Measurements from ENCODE around the gene TPD52L1. TPM values are rescaled to one million over a fixed set of nuclear protein-coding genes. Genes with fewer than 3 reads are reported as not detected.

Gene TPD52L1
- total and polyA plus RNA-seq, 5 donors from 2014 or later, result 0.40 to 0.76 (median 0.53) TPM; not detected in 1

DNA sequence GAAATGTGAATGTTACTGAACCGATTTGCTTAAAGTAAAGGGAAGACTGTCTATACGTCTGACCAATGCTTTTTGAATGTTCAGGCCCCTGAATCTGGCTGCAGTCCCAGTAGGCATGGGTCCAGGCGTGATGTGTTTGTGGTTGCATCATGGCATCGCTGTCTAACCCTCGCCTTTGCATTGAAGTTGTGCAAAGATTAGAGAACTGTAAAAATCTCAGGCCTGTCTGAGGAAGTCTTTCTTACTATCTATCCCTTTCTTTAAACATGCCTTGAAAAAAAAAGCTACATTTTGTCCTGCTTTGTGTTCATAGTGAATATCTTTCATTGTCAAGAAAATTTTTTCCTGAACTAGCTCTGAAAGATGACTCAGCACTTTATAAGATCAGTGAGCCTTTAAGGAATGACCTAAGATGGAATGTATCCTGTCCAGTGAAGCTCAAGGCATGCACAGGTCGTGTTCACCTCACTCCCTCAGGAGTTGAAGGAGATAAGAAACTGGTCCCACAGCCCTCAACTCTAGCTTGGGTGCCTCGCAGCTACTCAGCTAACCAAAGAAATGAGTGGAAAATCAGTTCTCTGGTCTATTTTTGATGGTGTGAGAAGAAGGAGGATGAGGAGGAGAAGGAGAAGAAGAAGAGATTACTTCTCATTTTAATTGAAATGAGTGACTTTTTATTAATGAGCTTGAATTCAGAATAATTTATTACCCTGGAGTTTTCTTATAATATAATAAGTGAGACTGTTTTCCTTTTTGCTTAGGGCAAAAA is 48.6 kb downstream of the TPD52L1 start:
- no peaks in the 10 kb centered on the region for H3K9me3 ChIP-seq (ENCODE audit: control insufficient read depth in 2 of 2, low read length in 2 of 2)
- H3K4me3 Mint-ChIP-seq, result no peak overlapping the region
- H3K27ac ChIP-seq (ENCODE audit: insufficient read depth, low read length, poor library complexity, severe bottlenecking), result no peak overlapping the region
- no peaks in the 10 kb centered on the region for H3K27me3 Mint-ChIP-seq
- H3K4me1 ChIP-seq (ENCODE audit: control insufficient read depth, insufficient read depth, low read length, poor library complexity, severe bottlenecking), result no peaks in the 10 kb centered on the region
- no peaks in the 10 kb centered on the region for H3K36me3 Mint-ChIP-seq
- H3K27ac Mint-ChIP-seq, result no peak overlapping the region
- no peaks in the 10 kb centered on the region for H3K4me1 Mint-ChIP-seq
- DNase-seq, result no peak
- H3K4me3 ChIP-seq (ENCODE audit: low read depth, low read length), result no peak overlapping the region
- no peaks in the 10 kb centered on the region for H3K9me3 Mint-ChIP-seq
- ATAC-seq (ENCODE audit: low read depth in 2 of 2), result no peak
- no peaks in the 10 kb centered on the region for H3K36me3 ChIP-seq (ENCODE audit: control insufficient read depth, insufficient read depth, low read length)
- peaks cover 6% of the 10 kb centered on the region for H3K27me3 ChIP-seq (ENCODE audit: control insufficient read depth, insufficient read depth, low read length)

DNA sequence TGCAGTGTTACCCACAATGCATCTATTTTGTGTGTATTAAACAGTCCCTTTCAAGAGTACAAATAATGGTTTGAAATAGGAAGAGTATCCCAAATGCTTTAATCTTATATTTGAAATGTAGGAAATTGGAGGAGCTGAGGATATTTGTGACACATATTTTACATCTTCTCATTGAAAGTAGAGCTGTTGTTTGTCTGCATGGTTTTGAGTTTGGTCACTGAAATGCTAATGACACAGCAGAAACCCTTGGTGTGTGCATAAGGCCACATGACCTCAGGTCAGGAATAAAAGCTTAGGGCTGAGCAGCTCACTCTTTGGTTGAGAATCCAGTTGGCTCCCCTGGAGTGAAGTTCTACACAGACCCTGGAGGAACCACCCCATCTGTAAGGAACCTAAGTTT is 49.8 kb downstream of the TPD52L1 start:
- no peak overlapping the region for H3K4me3 ChIP-seq (ENCODE audit: low read depth, low read length)
- no peak overlapping the region for H3K27ac ChIP-seq (ENCODE audit: insufficient read depth, low read length, poor library complexity, severe bottlenecking)
- Mint-ChIP-seq H3K4me1 (no peaks in the 10 kb centered on the region), H3K4me3 (no peak overlapping the region), H3K27me3 (no peaks in the 10 kb centered on the region), H3K36me3 (no peaks in the 10 kb centered on the region), H3K9me3 (no peaks in the 10 kb centered on the region), H3K27ac (no peak overlapping the region)
- no peaks in the 10 kb centered on the region for H3K36me3 ChIP-seq (ENCODE audit: control insufficient read depth, insufficient read depth, low read length)
- H3K9me3 ChIP-seq (ENCODE audit: control insufficient read depth in 2 of 2, low read length in 2 of 2), result no peaks in the 10 kb centered on the region
- DNase-seq (no peak), ATAC-seq (ENCODE audit: low read depth in 2 of 2) (no peak)
- no peaks in the 10 kb centered on the region for H3K27me3 ChIP-seq (ENCODE audit: control insufficient read depth, insufficient read depth, low read length)
- no peaks in the 10 kb centered on the region for H3K4me1 ChIP-seq (ENCODE audit: control insufficient read depth, insufficient read depth, low read length, poor library complexity, severe bottlenecking)

DNA sequence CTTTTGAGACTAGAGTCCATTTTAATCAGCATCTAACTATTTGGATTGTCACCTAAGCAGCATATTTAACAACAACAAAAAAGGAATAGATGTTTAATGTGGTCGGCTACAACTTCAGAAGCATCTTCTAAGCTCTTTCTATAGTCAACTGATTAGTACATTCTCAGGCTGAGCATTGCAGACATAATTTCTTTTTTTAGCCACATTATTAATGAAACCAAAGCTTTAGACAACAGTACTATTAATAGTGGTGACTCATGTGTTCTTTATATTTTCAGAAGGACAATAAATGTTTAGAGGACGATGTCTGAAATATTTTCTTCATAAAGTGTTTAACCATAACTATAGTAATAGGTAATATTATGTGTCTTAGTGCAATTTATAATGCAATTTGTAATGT is 52.4 kb downstream of the TPD52L1 start:
- no peak overlapping the region for H3K4me3 ChIP-seq (ENCODE audit: low read depth, low read length)
- Mint-ChIP-seq H3K27me3 (no peaks in the 10 kb centered on the region), H3K36me3 (no peaks in the 10 kb centered on the region)

DNA sequence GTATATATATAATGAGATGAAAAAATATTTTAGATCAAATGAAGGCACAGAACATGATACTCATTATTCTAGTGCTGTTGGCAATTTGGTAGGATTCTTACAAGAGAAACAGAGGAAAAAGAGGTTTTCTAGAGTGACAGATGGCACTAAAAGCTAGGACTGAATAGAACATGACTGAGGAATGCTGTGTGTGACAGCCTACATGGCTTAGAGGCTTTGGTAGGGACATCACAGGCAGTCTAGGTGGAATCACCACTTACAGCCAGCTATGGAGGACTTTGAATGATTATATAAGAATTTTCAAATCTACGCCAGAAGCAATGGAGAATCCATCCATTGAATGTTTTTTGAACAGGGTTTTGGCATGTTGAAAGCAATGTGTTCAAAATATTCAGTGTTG is 52.8 kb downstream of the TPD52L1 start:
- Mint-ChIP-seq H3K36me3 (no peaks in the 10 kb centered on the region), H3K4me3 (no peak overlapping the region), H3K27ac (no peak overlapping the region), H3K27me3 (no peaks in the 10 kb centered on the region), H3K4me1 (no peaks in the 10 kb centered on the region), H3K9me3 (no peaks in the 10 kb centered on the region)
- DNase-seq (no peak), ATAC-seq (ENCODE audit: low read depth in 2 of 2) (no peak)
- H3K27ac ChIP-seq (ENCODE audit: insufficient read depth, low read length, poor library complexity, severe bottlenecking), result no peak overlapping the region
- no peaks in the 10 kb centered on the region for H3K36me3 ChIP-seq (ENCODE audit: control insufficient read depth, insufficient read depth, low read length)
- no peaks in the 10 kb centered on the region for H3K27me3 ChIP-seq (ENCODE audit: control insufficient read depth, insufficient read depth, low read length)
- H3K4me1 ChIP-seq (ENCODE audit: control insufficient read depth, insufficient read depth, low read length, poor library complexity, severe bottlenecking), result no peaks in the 10 kb centered on the region
- no peak overlapping the region for H3K4me3 ChIP-seq (ENCODE audit: low read depth, low read length)
- H3K9me3 ChIP-seq (ENCODE audit: control insufficient read depth in 2 of 2, low read length in 2 of 2), result no peaks in the 10 kb centered on the region

More for the DNA sequence above, 52.4 kb downstream of the TPD52L1 start:
- Mint-ChIP-seq H3K27ac (no peak overlapping the region), H3K4me3 (no peak overlapping the region), H3K4me1 (no peaks in the 10 kb centered on the region), H3K9me3 (no peaks in the 10 kb centered on the region)
- H3K27ac ChIP-seq (ENCODE audit: insufficient read depth, low read length, poor library complexity, severe bottlenecking), result no peak overlapping the region
- no peaks in the 10 kb centered on the region for H3K9me3 ChIP-seq (ENCODE audit: control insufficient read depth in 2 of 2, low read length in 2 of 2)
- no peak for ATAC-seq (ENCODE audit: low read depth in 2 of 2)
- H3K36me3 ChIP-seq (ENCODE audit: control insufficient read depth, insufficient read depth, low read length), result no peaks in the 10 kb centered on the region
- H3K27me3 ChIP-seq (ENCODE audit: control insufficient read depth, insufficient read depth, low read length), result no peaks in the 10 kb centered on the region
- no peak for DNase-seq
- no peaks in the 10 kb centered on the region for H3K4me1 ChIP-seq (ENCODE audit: control insufficient read depth, insufficient read depth, low read length, poor library complexity, severe bottlenecking)

DNA sequence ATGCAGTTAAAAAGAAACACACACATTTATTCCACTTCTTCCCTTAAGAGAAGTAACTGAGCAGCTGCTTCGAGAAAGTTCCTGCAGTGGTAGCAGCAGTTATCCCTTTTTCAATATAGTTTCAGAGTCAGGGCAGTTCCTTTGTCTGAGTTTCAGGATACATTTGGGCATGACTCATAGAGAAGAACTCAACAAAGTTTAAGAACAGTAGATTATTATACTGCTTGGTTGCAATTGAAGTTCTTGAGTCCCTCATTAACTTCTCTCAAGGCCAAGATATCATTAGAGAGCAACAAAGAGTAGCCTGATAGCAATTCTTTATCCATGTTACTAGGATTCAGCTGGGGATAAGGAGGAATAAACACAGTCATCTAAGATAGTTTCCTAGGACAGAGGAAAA is 54.4 kb downstream of the TPD52L1 start:
- Mint-ChIP-seq H3K27ac (no peak overlapping the region), H3K36me3 (no peaks in the 10 kb centered on the region), H3K4me3 (no peak overlapping the region), H3K4me1 (no peaks in the 10 kb centered on the region), H3K9me3 (no peaks in the 10 kb centered on the region), H3K27me3 (no peaks in the 10 kb centered on the region)
- no peaks in the 10 kb centered on the region for H3K4me1 ChIP-seq (ENCODE audit: control insufficient read depth, insufficient read depth, low read length, poor library complexity, severe bottlenecking)
- H3K27ac ChIP-seq (ENCODE audit: insufficient read depth, low read length, poor library complexity, severe bottlenecking), result no peak overlapping the region
- DNase-seq (no peak), ATAC-seq (ENCODE audit: low read depth in 2 of 2) (no peak)
- no peaks in the 10 kb centered on the region for H3K27me3 ChIP-seq (ENCODE audit: control insufficient read depth, insufficient read depth, low read length)
- no peaks in the 10 kb centered on the region for H3K9me3 ChIP-seq (ENCODE audit: control insufficient read depth in 2 of 2, low read length in 2 of 2)
- no peak overlapping the region for H3K4me3 ChIP-seq (ENCODE audit: low read depth, low read length)
- H3K36me3 ChIP-seq (ENCODE audit: control insufficient read depth, insufficient read depth, low read length), result no peaks in the 10 kb centered on the region

DNA sequence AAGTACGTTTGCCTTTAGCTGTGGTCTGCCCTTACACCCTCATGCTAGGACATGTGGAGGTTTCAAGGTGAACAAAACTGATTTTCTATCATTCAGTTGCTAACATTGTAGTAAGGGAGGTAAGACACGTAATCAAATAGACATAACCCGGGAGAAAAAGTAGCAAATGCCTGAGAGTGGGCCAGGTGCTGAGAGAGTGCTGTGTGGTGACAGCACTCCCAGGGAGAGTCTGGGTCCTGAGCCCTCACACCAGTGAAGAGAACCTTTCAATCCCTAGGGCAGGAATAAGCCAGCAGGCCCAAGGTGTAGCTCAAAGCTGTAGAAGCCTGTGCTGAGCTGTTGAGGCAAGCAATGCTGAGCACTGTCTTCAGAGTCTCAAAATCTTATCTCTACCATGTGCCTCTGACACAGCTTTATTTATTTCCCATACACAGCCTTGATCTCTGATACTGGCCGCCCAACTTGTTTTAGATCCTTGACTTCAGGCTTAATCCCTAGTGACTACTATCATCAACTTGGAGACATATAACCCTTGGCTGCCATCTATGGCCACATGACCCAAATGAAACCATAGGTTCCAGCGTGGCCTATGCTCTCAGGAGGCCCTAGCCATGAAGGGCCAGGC is 55.2 kb downstream of the TPD52L1 start:
- no peak for DNase-seq
- no peak overlapping the region for H3K4me3 ChIP-seq (ENCODE audit: low read depth, low read length)
- Mint-ChIP-seq H3K27me3 (no peaks in the 10 kb centered on the region), H3K36me3 (no peaks in the 10 kb centered on the region), H3K9me3 (no peaks in the 10 kb centered on the region), H3K4me1 (no peaks in the 10 kb centered on the region), H3K27ac (no peak overlapping the region), H3K4me3 (no peak overlapping the region)
- ATAC-seq (ENCODE audit: low read depth in 2 of 2), result no peak
- H3K9me3 ChIP-seq (ENCODE audit: control insufficient read depth in 2 of 2, low read length in 2 of 2), result no peaks in the 10 kb centered on the region
- no peak overlapping the region for H3K27ac ChIP-seq (ENCODE audit: insufficient read depth, low read length, poor library complexity, severe bottlenecking)
- no peaks in the 10 kb centered on the region for H3K27me3 ChIP-seq (ENCODE audit: control insufficient read depth, insufficient read depth, low read length)
- no peaks in the 10 kb centered on the region for H3K4me1 ChIP-seq (ENCODE audit: control insufficient read depth, insufficient read depth, low read length, poor library complexity, severe bottlenecking)
- no peaks in the 10 kb centered on the region for H3K36me3 ChIP-seq (ENCODE audit: control insufficient read depth, insufficient read depth, low read length)

DNA sequence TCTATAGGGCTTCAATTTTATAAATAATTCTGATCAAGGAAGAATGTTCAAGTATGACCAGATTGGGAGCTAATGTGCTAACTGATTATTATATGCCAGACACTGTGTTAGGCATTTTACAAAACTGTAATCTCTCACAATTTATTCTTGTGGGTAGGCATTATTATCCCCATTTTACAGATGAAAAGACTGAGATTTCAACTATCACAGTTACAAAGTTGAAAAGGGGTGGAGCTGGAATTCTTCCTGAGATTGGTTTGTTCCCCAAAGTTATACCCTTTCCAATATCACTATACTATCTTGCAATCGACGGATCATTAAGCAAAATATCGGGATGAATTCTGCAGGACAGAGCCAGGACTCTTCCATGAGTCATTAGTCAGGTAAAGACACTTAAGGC is 57.1 kb downstream of the TPD52L1 start:
- H3K9me3 ChIP-seq (ENCODE audit: control insufficient read depth in 2 of 2, low read length in 2 of 2), result no peaks in the 10 kb centered on the region
- Mint-ChIP-seq H3K36me3 (no peaks in the 10 kb centered on the region), H3K4me3 (no peak overlapping the region), H3K27ac (no peak overlapping the region), H3K27me3 (peaks cover 6% of the 10 kb centered on the region), H3K9me3 (no peaks in the 10 kb centered on the region), H3K4me1 (no peaks in the 10 kb centered on the region)
- no peaks in the 10 kb centered on the region for H3K4me1 ChIP-seq (ENCODE audit: control insufficient read depth, insufficient read depth, low read length, poor library complexity, severe bottlenecking)
- DNase-seq, result no peak
- no peaks in the 10 kb centered on the region for H3K27me3 ChIP-seq (ENCODE audit: control insufficient read depth, insufficient read depth, low read length)
- H3K4me3 ChIP-seq (ENCODE audit: low read depth, low read length), result no peak overlapping the region
- no peaks in the 10 kb centered on the region for H3K36me3 ChIP-seq (ENCODE audit: control insufficient read depth, insufficient read depth, low read length)
- H3K27ac ChIP-seq (ENCODE audit: insufficient read depth, low read length, poor library complexity, severe bottlenecking), result no peak overlapping the region
- ATAC-seq (ENCODE audit: low read depth in 2 of 2), result no peak

DNA sequence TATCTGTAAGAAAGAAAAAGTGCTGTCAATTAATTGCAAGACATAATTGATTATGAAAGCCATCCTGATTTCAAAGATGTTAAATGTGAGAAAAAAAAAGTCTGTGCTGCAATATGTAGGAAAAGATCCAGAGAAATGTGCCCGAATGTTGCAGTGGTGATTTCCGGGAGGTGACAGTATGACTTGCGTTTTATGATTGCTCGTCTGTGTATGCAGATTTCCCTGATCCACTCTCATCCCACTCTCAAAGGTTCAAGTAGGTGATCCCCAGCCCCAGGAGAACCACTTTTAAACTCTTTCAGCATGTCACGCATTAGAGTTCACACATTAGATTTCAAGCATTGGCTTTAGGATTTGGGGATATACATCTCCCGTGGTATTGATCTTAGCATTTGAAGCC is 57.8 kb downstream of the TPD52L1 start:
- Mint-ChIP-seq H3K27me3 (peaks cover 6% of the 10 kb centered on the region), H3K36me3 (no peaks in the 10 kb centered on the region), H3K4me3 (no peak overlapping the region), H3K27ac (no peak overlapping the region), H3K4me1 (no peaks in the 10 kb centered on the region), H3K9me3 (no peaks in the 10 kb centered on the region)
- H3K27ac ChIP-seq (ENCODE audit: insufficient read depth, low read length, poor library complexity, severe bottlenecking), result no peak overlapping the region
- H3K36me3 ChIP-seq (ENCODE audit: control insufficient read depth, insufficient read depth, low read length), result no peaks in the 10 kb centered on the region
- H3K4me1 ChIP-seq (ENCODE audit: control insufficient read depth, insufficient read depth, low read length, poor library complexity, severe bottlenecking), result no peaks in the 10 kb centered on the region
- H3K4me3 ChIP-seq (ENCODE audit: low read depth, low read length), result no peak overlapping the region
- DNase-seq (no peak), ATAC-seq (ENCODE audit: low read depth in 2 of 2) (no peak)
- H3K27me3 ChIP-seq (ENCODE audit: control insufficient read depth, insufficient read depth, low read length), result no peaks in the 10 kb centered on the region
- H3K9me3 ChIP-seq (ENCODE audit: control insufficient read depth in 2 of 2, low read length in 2 of 2), result no peaks in the 10 kb centered on the region
